ENCODE results near the gene FYN.

FYN gene

DNA sequence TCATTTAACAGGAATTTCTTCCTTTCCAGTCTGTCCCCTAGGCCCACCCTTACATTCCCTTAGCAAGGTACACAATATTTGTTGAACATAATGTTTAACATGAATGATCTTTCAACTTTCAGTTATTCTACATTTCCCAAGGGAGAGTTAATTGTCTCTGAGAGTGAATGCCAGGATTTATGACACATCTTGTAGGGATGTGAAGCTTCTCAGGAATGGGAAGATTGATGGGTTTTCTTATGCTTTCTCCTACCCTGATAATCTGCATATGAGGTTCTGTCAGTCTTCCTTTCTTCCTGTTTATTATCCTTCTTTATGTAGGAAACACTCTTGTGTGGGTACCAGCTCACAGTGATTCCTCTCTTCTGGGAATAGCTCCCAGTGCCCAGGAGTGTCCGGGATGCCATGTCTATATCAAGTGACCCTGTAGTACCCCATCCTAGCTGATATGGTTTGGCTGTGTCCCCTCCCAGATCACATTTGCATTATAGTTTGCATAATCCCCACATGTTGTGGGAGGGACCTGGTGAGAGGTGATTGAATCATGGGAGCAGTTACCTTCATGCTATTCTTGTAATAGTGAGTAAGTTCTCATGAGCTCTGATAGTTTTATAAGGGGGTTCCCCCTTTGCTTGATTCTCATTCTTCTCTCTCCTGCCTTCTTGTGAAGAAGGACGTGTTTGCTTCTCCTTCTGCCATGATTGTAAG lies 7.1 kb upstream of the FYN start:
- DNase-seq = no peak

- DNase-seq = no peak
Observed at GRCh38 chr6:111875741-111876140, 2.5 kb upstream of the FYN start.

- DNase-seq = peak in 1 of 14 donors; percentile 32
Observed at GRCh38 chr6:111874025-111874415, 768 bp upstream of the FYN start.

GRCh38 chr6:111872401-111873177 lies 663 bp downstream of the FYN start:
- peak in 10 of 14 donors; percentile 51 to 76 (median 64) for DNase-seq

GRCh38 chr6:111871725-111872400 lies 1.4 kb downstream of the FYN start:
- peak in 12 of 14 donors; percentile 51 to 77 (median 70) for DNase-seq

GRCh38 chr6:111871207-111871606 lies 2.0 kb downstream of the FYN start:
- peak in 1 of 14 donors; percentile 37 for DNase-seq

GRCh38 chr6:111870742-111871064 lies 2.5 kb downstream of the FYN start:
- DNase-seq = no peak

DNA sequence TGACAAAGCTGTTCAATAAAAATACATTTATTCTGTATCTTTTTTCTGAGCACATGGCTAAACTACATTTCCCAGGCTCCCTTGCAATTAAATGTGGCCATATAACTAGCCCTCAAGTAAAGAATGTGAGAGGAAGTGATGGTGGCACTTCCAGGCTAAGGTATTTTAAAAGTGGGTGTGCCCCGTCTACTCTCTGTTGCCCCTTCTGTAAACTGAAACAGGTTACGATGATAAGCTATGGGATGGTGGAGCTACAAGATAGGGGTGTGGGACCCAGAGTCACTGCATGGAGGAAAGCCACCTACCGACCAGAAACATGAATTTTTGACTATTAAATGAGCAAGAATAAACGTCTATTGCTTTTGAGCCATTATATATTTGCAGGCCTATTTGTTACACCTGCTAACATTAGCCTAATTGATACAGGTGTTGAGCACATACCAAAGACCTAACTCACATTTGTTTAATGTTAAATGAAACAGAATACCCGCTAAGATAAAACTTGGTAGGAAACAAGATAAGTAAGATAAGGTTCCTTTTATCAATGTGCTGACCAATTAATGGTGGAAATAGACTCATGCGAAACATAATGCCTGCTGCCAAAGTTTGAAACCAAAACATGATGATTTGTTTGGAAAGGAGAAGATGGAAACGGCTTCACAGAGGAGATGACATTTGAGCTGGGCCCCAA lies 3.1 kb downstream of the FYN start:
- DNase-seq = no peak

- DNase-seq = no peak
Observed at GRCh38 chr6:111866857-111867256, 6.4 kb downstream of the FYN start.

- DNase-seq = no peak
Observed at GRCh38 chr6:111865909-111866546, 7.2 kb downstream of the FYN start.

GRCh38 chr6:111865049-111865585 lies 8.1 kb downstream of the FYN start:
- DNase-seq = no peak

GRCh38 chr6:111864138-111865048 lies 8.9 kb downstream of the FYN start:
- DNase-seq = no peak

- no peak for DNase-seq
Observed at GRCh38 chr6:111862741-111863140, 10.5 kb downstream of the FYN start.

- no peak for DNase-seq
Observed at GRCh38 chr6:111862314-111862713, 10.9 kb downstream of the FYN start.

DNA sequence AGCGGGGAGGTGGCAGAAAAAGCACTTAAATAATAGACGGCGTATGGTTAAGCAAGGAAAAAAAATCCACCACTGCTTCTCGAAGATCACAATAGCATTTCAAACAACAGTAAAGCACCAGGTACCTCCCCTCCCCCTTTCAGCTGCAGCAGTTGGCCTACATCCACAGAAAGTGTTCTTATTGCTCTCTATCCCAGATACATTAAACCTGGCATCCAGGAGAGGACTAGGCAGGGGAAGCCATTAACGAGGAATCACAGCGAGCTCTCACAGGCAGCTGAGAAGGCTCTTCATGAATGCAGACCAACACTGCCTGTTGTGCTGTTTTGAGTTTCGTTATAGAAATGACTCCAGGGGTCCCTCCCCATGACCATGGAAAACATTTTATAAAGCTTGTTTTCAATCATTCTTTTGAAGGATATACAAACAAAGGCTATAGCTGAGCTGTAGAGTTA lies 11.8 kb downstream of the FYN start:
- DNase-seq = peak in 1 of 14 donors; percentile 16

- no peak for DNase-seq
Observed at GRCh38 chr6:111858347-111858746, 14.9 kb downstream of the FYN start.

DNA sequence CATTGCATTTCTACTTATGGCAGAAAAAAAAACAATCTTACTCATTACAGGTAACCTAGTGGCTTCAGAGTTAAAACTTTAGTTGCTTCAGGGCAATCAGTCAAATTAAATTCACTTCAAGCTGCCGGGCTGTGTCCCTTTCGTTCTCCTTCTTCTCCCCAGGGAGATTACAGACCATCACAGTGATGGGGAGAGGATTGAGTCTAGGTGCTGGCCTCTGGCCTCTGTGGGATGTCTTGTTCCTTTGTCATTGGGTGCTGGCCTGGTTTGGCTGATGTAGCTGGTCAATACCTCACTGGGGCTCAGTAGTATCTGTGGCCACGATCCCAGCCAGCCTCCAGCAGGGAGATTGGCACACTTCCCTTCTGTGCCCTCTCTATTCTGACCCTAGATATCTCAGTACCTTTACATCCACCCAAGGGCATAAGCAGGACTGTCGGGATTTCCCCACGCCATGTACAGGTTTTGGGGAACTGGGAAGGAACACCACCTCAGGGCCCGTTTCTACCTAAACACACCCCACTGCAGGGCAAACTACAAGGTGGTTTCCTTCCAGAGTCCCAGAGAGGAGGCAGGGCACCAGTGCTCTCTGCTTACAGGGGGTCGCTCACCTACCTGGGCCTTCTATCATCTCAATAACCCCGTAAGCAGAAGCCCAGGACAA lies 15.4 kb downstream of the FYN start:
- DNase-seq = peak in 1 of 14 donors; percentile 8

GRCh38 chr6:111855753-111856152 lies 17.5 kb downstream of the FYN start:
- DNase-seq = no peak

GRCh38 chr6:111854683-111855082 lies 18.6 kb downstream of the FYN start:
- no peak for DNase-seq

DNA sequence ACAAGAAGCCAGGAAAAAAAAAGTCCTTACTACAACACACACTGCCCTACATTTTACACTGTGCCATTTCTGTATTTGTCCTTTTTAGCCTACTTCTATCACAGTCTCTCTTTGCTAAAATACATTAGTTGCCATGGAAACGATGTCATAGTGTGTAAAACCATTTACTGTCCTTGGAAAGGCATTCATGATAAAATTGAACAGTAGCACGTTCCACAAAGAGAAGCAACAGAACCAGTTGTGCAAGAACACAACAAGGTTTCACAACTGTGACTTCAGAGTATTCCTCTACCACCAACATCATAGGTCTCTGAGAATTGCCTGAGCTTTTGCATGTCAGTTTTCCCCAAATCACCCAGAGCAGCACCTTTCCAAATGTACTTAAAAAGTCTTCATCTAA lies 20.5 kb downstream of the FYN start:
- peak in 1 of 14 donors; percentile 23 for DNase-seq

Data from C1 segment of cervical spinal cord (tissue), 14 donors.